ENCODE measurements around the gene PXT1.
"Not testable (repeated sequence)": the region's sequence is repeated elsewhere in the genome, so short reads cannot be mapped to it uniquely, and the experiment has no call there.

Gene PXT1

DNA sequence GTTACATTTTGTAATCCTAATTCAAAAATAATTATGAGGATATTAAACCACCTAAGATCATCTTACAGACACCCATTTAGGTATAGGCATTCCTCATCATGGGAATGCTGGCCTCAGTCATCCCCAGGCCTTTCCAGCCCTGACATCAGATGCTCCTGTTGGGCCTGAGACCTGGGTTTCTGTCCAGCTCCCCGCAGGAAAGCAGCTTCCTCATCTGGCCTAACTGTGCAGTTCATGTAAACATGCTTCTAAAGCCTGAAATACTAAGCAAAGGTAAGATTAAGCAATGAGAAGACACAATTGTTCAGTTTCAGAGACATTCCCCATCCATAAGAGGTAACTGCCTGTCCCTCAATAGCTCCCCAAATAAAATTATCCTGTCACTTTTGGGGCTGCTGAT is 74.2 kb downstream of the PXT1 start:
- DNase-seq = no peak

DNA sequence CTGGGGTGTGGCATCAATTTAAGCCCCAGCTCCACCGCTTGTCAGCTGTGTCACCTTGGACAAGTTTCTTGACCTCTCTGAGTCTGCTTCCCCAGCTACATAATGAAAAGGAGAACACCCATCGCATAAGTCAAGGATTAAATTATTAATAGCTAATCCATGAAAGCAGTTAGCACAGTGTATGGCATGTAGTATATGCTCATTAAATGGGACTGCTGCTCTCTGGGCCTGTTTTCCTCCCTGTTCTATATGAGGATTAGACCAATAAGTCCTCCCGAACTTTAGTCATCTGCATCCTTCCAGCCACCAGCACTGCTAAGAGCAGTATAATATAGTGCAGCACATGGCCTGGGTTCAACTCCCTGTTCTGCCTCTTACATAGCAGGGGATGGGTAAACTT is 74.9 kb downstream of the PXT1 start:
- DNase-seq = no peak

DNA sequence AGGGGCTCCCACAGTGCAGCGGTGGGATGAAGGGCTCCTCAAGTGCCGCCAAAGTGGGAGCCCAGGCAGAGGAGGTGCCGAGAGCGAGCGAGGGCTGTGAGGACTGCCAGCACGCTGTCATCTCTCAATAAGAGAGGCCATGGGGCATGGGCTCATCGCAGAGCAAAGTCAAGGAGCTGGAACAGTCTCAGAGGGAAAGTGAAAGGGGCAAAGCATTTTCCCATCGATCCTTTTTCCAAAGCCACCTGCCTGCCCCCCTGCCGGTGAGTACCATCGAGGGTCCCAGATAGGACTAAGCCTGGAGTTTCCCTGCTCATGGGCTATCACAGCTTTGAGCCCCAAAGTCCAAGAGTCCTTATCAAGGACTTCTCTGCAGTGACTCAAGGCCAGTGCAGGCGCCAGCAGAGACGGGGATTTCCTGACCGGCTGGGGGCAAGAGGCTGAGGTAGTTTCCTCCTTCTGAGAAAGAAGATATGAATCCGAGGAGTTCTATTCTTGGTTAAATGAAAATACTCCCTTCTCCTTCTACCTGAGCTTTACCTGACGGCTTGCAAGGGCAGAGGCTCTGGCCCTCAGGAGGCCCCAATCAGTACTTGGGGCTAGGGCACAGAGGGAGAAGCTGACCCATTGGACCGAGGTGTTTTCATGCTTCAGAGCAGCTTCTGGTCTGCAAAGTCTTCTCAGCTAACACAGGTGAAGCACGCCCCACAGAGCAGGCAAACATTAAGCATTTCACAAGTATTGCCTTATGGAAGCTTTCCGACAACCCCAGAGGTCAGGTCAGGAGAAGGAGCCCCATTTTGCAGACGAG is 77.8 kb downstream of the PXT1 start:
- DNase-seq = no peak

DNA sequence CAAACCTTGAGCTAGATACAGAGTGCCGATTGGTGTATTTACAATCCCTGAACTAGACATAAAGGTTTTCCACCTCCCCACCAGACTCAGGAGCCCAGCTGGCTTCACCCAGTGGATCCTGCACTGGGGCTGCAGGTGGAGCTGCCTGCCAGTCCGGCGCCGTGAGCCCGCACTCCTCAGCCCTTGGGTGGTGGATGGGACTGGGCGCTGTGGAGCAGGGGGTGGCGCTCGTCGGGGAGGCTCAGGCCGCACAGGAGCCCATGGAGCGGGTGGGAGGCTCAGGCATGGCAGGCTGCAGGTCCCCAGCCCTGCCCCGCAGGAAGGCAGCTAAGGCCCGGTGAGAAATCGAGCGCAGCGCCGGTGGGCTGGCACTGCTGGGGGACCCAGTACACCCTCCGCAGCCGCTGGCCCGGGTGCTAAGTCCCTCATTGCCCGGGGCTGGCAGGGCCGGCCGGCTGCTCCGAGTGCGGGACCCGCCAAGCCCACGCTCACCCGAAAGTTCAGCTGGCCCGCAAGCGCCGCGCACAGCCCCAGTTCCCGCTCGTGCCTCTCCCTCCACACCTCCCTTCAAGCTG is 78.5 kb downstream of the PXT1 start:
- DNase-seq = not testable (repeated sequence)

DNA sequence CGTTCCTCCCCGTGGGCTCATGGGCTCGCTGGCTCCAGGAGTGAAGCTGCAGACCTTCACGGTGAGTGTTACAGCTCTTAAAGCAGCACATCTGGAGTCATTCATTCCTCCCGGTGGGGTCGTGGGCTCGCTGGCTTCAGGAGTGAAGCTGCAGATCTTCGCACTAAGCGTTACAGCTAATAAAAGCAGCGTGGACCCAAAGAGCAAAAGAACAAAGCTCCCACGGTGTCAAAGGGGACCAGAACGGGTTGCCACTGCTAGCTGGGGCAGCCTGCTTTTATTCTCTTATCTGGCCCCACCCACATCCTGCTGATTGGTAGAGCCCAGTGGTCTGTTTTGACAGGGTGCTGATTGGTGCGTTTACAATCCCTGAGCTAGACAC is 79.3 kb downstream of the PXT1 start:
- DNase-seq = not testable (repeated sequence)

DNA sequence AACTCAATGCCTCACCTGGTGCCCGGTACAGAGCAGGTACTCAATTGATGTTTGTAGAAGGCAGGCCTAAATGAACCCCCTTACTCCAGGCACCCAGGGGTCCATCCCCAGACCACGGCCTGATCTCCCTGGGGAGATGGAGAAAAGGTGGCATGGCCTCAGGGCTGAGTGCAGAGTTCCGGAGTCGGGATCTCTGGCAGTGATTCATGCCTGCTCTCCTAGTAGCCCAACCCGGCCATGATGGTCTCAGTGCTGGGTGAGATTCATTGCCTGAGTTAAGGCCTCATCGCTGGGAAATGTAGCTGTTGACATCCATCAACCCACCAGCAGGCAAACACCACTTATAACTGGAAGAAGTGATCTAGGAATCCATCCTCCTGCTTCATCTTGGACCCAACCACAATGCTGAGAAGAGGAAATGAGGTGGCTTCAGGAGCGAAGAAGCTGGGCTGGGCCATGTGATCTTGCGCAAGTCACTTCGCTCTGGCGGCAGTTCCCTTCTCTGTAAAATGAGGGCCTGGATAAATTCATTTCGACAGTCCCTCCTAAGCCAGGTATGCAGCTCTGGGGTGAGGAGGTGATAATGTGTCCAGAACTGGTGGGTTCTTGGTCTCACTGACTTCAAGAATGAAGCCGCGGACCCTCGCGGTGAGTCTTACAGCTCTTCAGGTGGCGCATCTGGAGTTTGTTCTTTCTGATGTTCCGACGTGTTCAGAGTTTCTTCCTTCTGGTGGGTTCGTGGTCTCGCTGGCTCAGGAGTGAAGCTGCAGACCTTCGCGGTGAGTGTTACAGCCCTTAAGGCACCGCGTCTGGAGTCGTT is 79.9 kb downstream of the PXT1 start:
- no peak for DNase-seq

DNA sequence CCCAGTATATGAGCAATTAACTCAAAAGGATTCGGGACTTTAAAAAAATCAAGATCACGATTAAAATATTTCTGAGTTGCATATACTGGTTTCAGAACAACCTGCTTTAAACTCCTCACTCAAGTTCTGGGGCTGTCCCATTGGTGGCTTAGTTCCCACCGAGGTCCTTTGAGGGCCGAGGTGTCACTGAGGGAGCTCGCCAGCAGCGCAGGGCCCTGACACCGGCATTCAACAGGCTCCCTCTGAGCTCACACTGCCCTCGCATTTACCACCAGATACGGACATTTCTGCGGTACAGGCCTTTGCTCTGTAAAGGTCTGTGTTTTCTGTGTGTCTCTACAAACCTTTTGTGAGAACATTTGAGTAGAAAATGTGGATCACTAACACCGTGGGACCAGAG is 81.6 kb downstream of the PXT1 start:
- DNase-seq = no peak

DNA sequence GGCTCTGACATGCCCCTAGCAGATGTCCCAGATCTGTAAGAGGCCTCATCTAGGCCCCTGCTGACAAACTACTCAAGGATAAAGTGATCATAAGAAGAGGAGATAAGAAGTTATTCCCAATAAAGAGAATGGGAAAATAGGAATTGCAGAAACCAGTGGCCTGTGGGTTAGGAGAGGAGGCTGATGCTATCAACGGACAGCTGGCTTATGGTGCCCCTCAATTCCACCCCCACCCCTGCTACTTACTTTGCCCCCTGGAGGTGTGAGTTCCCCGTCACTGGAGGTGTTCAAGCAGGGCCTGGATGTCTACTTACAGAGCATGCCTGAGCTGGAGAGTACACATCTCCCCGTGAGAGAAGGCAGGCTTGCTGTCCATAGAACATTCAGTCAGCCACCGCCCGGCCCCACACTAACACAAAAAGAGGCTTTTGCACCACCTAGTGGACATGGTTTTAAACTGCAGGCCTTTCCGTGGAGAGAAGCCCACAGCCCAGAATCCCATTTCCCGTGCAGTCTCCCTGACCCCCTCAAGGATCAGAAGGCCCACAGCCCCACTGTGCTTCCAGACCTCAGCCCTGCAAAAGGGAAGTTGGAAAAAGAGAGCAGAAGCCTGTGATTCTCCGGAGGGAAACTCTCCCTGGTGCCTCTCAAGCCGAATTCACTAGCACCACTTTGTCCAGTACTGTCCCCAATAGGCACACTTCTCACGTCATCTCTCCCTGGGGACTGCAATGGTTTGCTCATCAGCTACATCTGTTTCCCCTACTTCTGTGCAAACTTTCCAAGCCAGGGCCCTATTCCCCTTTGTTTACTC is 82.2 kb downstream of the PXT1 start:
- DNase-seq = peak; percentile 32

DNA sequence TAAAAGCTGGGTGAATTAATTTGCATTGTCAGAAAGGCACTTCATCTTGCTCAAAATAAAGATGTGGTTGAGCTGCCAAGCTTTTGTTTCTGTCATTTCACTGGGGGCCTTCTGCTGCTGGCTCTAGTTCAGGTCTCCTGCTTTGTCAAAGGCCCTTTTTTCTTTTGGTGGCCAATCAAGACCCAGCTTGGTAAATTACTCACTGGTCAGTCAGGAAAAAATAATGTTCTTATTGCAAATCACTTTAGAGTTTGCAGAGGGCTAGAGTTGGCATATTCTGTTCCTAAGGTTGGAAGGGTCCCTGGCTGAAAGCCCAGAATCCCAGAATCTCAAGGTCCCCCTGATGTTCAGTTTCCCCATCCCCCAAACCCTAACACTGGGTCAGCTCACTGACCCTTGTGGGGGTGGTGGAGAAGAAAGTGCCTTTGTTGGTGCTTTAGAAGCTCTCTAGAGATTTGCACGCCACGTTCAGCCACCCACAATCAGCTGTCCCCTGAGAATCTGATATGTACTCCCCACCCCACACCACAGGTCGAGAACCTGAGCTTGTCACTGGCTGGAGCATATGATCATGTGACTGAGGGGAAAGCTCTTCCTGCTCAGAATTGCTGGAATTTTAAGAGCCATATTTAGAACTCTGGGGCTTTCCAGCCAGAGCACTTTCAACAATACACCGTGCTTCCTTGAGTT is 84.3 kb downstream of the PXT1 start:
- DNase-seq = no peak

DNA sequence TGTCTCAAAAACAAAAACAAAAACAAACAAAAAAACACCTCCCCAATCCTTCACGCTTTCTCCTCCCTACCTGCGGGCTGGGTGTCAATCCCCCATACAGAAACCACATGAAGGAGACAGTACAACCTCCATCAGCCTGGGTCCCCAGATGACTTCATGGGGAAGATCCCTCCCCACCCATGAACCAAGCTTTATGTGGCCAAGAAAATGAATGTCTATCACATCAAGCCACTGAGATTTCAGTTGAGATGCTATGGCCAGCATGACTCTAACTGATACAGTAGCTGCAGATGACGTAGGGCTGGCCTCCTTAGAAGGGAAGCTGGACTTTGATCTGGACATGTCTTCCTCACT is 84.8 kb downstream of the PXT1 start:
- DNase-seq = no peak

DNA sequence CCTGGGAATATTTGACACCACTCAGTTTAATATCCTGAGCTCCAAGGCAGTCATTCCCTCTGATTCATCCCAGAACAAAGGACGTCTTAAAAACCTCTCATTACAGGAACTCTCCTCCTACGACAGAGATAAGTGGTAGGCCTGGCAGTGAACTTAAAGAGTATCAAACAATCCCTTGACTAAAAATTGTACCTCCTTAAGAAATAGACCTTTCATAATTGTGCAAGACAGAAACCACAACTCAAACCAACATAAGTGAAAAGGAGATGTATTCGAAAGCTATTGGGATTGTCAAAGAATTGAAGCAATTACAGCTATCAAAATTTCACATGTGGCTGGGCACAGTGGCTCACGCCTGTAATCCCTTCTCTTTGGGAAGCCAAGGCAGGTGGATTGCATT is 86.8 kb downstream of the PXT1 start:
- no peak for DNase-seq

DNA sequence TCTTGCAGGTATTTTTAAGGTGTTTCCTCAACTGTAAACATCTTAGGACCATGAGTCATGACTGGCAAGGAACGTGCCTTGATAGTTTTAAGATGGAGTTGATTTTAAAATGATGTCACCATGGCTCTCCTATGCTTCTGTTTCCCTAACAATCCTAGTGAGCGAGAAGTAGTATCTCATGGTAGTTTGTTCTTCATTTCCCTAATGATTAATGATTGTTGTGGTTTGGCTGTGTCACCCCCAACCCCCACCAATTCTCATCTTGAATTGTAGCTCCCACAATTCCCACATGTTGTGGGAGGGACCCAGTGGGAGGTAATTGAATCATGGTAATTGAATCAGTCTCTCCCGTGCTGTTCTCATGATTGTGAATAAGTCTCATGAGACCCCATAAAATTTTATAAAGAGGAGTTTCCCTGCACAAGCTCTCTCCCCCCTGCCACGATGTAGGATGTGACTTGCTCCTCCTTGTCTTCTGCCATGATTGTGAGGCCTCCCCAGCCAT is 89.2 kb downstream of the PXT1 start:
- no peak for DNase-seq

DNA sequence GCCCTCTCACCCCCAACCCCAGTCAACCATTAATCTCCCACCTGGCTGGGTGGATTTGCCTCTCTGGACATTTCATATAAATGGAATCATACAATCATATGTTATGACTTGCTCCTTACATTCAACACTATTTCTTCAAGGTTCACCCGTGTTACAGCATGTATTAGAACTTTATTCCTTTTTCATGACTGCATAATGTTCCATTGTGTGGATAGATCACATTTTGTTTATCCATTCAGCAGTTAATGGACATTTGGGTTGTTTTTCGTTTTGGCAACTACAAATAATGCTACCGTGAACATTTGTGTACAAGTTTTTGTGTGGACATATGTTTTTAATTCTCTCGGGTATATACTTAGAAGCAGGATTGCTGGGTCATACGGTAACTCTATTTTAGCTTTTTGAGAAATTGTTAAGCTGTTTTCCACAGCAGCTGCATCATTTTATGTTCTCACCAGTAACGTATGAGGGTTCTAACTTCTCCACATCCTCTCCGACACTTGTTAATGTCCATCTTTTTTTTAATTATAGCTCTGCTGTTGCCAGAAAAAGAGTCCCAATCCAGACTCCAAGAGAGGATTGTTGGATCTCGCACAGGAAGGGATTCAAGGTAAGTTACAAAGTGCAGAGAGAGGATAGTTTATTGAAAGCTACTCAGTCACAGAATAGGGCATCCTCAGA is 90.0 kb downstream of the PXT1 start:
- no peak for DNase-seq

DNA sequence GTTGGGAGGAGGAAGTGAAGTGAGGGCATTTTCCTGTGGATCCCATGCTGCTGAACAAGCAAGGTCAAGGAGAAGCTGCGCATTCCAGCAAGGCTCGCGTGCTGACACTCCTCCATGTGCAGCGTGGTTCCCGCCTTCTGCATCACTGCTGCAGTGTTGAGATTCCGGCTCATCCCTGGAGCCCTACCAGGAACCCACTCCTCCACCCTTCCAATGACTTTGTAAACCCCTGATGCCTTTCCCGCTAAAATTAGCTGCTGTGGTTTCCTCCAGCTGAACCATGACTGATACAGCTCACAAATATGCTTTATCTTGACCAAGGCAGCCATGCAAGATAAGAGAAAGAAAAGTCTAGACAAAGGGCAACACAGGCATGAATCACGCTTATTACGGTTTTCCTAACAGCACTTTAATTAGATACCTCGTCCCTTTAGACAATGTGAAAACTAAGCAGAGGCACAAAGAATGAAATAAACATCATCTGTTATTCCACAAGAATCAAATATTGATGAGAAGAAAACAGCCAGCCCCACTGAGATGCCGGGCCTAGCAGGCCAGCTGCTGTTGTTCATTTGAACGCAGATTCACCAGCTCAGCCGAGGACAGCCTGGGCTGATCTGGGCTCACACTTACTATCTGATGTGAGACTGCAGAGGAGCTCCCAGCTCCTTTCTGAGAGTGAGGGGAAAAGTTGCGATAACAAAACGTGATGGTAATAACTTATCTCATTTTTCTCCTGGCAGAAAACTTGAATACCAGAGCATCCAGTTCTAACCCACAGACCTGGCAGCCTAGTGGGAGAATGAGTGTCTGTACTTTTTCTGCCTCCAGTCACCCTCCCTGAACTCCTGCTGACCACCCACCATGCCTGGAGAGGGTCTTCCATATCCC is 91.7 kb downstream of the PXT1 start:
- no peak for DNase-seq

DNA sequence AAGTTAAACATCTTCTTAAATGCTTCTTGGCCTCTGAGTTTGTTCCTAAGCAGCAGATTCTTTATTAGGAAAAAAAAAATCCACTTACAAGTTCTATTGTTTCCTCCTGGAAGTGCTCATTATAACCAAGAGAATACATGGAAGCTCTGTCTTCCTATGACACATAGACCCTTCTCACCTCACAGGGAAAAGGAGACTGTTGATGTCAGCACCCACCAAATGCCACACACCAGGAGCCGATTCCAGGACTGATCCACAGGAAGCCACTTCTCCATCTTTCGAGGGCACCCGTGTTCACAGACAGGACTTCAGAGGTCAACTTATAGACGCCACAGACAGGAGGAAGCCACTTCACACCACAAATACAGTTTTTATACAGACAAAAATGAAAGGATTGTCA is 92.6 kb downstream of the PXT1 start:
- no peak for DNase-seq

DNA sequence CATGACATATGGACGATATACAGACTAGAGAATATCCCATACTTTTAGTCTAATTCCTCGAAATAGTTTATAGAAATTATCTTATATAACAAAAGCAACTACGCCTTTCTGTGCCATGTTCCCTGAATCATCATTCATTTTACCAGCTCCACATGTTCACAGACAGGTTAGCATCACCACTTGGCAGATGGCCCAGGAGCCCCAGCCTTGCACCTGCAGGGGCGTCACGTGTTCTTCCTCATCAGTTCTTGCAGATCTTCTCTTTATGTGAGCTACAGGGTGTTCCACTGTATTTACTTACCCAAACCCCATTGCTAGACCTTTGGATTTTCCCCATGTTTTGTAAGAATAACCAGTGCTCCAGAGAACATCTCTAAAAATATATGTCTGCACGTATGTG is 93.4 kb downstream of the PXT1 start:
- peak; percentile 84 for DNase-seq

DNA sequence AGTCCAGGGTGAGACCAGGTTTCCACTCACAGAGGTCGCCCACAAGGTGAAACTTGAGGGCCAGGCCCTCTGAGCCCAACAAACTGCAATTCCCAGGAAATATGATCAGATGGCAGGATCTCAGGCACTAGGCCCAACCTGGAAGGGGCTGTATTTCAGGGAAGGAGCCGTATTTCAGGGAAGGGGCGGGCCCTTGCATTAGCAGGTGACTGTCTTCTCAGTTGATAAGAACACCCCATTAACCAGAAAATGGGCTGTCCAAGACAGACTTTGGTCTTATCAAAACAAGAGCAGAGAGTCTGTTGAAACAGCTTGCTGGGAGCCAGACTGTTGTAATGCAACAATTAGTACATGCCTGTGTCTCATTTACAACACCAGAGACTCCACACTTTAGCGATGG is 95.0 kb downstream of the PXT1 start:
- no peak for DNase-seq

DNA sequence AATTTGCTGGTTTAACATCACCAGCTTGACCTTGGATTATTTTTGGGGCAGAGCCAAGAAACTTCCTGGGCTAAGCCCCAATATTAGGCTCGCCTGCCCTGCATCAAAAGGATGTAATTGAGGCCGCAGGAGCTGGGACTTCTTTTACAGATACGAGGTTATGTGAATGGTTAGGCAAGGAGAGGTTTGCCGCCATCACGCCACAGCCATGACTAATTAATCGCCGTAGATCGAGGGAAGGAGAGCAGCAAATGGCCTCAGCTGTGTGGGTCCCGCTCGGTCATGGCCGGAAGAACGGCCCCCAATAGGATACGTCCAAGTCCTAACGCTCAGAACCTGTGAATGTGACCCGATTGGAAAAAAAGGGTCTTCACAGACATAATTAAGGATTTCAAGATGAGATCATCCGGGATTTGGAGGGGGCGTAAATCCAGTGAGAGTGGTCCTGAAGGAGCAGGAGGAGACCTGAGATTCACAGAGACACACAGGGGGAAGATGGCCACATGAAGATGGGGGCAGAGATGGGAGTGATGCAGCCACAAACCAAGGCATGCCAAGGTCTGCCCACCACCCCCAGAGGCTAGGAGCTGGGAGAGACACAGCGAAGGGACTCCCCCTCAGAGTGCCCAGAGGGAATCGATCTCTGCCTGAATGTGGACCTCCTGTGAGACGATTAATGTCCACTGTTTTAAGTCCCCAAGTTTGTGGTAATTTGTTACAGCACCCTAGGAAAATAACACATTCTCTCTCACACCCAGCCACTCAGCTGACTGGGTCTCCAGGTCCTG is 96.0 kb downstream of the PXT1 start:
- no peak for DNase-seq

DNA sequence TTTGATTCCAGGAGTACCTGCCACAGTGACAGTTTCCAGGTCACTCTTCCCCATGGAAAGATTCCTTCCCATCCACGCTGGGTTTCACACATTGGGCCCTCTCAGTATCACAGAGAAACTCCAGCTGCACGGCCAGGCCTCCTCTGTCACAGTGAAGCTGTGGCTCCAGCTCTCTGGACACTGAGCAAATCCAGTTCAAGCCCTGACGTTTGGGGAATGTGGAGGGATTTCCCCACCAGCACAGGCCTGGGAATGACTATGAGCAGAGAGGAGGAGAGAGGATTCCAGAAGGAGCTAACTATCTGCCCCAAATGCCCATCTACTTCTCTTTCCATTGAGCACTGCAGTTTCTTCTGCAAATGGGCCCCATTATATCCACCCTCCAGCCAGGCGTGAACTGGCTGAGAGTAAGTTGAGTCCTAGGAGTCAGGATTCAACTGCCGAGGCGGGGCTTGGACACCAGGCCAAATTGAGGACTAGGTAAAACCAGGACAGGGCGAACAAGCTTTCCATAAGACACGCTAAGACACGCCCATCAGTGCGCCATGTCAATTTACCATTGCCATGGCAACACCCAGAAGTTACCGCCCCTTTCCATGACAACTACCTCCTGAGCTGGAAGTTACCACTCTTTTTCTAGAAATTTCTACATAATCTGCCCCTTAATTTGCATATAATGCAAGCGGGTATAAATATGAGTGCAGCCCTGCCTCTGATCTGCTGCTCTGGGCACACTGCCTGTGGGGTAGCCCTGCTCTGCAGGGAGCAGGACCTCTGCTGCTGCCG is 96.8 kb downstream of the PXT1 start:
- no peak for DNase-seq

All from NCI-H2081 treated with DMSO at 0.1 percent for 48 hours (cell line).